Measurements from ENCODE around the gene THAP11.

The THAP11 gene

DNA sequence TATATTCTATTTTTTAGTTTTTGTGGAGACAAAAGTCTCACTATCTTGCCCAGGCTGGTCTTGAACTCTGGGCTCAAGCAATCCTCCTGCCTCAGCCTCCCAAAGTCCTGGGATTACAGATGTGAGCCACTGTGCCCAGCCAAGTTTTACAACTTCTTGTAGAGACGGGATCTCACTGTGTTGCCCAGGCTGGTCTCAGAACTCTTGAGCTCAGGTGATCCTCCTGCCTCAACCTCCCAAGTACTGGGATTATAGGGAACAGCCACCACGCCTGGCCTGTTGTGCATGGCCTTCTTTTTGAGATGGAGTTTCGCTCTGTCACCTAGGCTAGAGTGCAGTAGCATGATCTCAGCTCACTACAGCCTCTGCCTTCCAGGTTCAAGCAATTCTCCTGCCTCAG lies 11.6 kb downstream of the THAP11 start:
- H3K4me3 ChIP-seq (replicated peaks; ENCODE audit: low read depth, low read length): no peak overlapping the region
- DNase-seq (ENCODE audit: low read depth): no peak

DNA sequence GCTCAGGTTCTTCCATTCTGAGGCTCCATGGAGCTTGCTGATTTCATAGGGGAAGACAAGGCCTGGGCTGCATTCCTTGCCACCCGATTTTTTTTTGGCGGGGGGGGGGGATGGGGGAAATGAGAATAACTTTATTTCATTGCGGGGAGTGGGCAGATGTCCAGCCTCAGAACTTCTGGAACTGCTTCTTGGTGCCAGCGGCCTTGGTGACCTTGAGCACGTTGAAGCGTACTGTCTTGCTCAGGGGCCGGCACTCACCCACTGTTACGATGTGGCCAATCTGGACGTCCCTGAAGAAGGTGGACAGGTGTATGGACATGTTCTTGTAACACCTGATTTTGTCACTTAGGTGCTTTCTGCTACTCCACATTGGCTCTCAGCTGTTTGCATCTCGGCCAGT lies 13.7 kb downstream of the THAP11 start:
- H3K4me3 ChIP-seq (replicated peaks; ENCODE audit: low read depth, low read length): no peak overlapping the region
- DNase-seq (ENCODE audit: low read depth): no peak
- TF ChIP-seq, protein P1, sequence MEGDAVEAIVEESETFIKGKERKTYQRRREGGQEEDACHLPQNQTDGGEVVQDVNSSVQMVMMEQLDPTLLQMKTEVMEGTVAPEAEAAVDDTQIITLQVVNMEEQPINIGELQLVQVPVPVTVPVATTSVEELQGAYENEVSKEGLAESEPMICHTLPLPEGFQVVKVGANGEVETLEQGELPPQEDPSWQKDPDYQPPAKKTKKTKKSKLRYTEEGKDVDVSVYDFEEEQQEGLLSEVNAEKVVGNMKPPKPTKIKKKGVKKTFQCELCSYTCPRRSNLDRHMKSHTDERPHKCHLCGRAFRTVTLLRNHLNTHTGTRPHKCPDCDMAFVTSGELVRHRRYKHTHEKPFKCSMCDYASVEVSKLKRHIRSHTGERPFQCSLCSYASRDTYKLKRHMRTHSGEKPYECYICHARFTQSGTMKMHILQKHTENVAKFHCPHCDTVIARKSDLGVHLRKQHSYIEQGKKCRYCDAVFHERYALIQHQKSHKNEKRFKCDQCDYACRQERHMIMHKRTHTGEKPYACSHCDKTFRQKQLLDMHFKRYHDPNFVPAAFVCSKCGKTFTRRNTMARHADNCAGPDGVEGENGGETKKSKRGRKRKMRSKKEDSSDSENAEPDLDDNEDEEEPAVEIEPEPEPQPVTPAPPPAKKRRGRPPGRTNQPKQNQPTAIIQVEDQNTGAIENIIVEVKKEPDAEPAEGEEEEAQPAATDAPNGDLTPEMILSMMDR (IDR thresholded peaks at IDR 0.05; ENCODE audit: low read length, missing control alignments): no peak

More for the DNA sequence above, 11.6 kb downstream of the THAP11 start:
- TF ChIP-seq, protein P1 (IDR thresholded peaks at IDR 0.05; ENCODE audit: low read length, missing control alignments): no peak

DNA sequence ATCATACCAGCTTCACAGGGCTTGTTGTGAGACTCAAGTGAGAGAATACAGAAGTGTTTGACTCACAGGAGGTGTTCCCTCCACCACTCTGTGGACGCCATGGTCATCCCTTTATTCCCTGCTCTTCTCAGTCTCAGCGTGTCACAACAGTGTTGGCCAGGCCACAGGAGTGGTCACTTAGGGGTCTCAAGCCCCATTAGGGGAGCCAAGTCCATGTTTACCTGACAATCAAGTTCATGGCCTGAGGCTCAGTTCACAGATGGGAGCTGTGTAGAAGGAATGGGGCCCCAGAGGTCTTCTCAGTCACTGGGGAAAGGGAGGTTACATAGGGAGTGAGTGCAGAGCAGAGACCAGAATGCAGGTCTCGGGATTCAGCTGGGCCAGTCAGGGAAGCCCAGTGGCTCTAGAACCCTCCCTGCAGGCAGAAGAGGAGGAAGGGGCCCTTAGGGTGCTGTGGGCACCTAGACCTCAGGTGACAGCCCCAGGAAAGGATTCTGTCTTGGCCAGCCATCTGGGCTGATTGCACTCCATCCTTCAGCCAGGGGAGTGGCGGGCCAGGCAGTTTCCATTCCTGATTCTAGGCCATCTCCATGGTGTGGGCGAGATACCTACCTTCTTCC lies 14.9 kb downstream of the THAP11 start:
- TF ChIP-seq, protein P1 (IDR thresholded peaks at IDR 0.05; ENCODE audit: low read length, missing control alignments): no peak
- H3K4me3 ChIP-seq (replicated peaks; ENCODE audit: low read depth, low read length): no peak overlapping the region
- no peak for DNase-seq (ENCODE audit: low read depth)

DNA sequence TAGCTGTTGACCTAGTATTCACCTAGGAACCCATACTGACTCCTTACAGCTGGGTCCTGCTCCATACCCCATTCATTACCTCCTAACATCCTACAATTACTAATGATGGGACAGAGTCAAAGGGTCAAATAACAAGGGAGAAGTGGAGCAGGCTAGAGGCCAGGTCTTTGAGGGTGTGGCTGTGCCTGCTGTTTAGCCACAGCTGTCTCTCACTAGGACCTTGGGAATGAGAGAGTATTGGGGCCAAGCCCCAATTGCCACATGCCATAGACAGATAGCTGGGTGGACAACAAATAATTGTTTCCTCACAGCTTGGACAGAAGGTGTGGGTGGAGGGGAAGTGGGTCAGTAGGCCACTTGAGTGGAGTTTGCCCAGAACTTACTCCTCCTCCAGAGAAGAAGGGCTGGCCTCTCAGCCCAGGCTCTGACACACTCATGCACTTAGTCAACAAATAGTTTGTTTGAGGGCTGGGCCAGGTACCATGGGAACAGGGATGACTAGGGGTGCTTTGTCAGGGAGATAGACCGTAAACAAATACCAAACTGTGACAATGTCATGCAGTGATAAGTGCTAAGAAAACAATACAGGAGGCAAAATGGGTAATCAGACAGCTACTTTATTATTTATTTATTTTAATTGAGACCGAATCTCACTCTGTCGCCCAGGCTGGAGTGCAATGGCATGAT lies 15.6 kb downstream of the THAP11 start:
- DNase-seq (ENCODE audit: low read depth): peak; percentile 96
- TF ChIP-seq, protein P1 (IDR thresholded peaks at IDR 0.05; ENCODE audit: low read length, missing control alignments): no peak
- no peak overlapping the region for H3K4me3 ChIP-seq (replicated peaks; ENCODE audit: low read depth, low read length)

DNA sequence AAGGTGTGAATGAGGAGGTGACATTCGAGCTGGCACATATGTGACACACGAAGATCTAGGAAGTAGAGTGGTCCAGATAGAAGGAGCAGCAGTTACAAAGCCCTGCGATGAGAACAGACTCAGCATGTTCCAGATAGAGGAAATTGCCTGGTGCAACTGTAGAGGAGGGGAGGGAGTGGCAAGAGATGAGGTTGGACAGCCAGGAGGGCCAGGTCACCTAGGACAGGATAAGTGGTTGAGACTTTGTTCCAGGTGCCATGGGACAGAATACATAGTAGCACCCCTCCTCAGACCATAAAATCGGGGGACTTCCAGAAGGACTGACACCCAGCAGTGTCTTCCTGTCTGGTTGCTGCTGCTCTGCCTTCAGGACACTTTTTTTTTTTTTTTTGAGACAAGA lies 16.4 kb downstream of the THAP11 start:
- TF ChIP-seq, protein P1 (IDR thresholded peaks at IDR 0.05; ENCODE audit: low read length, missing control alignments): no peak
- no peak overlapping the region for H3K4me3 ChIP-seq (replicated peaks; ENCODE audit: low read depth, low read length)
- no peak for DNase-seq (ENCODE audit: low read depth)

DNA sequence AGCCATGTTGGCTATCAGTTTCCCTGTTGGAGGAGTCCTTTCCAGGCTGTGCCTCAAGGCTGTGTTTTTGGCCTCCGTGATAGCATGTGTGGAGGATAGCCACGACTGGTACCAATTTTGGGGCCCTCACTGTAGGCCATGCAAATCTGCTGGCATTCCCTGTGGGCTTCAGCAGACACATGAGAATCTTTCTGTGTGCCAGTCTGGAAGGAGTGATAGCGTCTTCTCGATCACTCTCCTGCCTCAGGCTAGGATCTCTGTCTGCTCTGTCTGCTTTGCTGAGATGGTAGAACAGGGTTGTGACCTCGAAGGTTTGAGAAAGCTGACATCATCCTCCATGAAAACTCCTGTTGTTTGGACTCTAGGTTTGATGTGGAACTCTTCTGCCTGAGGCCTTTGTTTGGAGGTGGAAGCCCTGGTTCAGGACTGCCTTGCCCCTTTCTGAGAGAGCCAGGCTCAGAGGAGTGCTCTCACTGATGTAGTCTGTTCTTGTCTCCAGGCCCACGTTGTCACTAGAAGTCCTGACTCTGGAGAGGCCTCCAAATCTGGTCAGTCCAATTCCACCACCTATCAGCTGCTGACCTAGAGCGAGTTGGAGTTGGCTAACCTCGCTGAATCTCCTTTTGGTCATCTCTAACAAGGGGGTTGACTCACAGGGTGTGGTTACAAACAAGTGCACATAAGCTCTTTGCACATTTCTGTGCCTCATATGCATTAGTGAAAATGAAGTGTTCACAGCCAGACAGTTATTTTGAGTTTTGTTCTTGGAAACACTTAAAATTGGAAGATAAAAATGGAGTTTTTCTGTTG lies 18.7 kb downstream of the THAP11 start:
- TF ChIP-seq, protein P1 (IDR thresholded peaks at IDR 0.05; ENCODE audit: low read length, missing control alignments): no peak
- DNase-seq (ENCODE audit: low read depth): no peak
- H3K4me3 ChIP-seq (replicated peaks; ENCODE audit: low read depth, low read length): no peak overlapping the region

All from fibroblast of pulmonary artery (primary cell).